ENCODE measurements around the gene STAG2. TPM values are rescaled to one million over a fixed set of nuclear protein-coding genes. Genes with fewer than 3 reads are reported as not detected.

STAG2 gene
- total and polyA plus RNA-seq, 11 donors = 10.4 to 42.0 (median 25.9) TPM

GRCh38 chrX:124005228-124005627, 43.7 kb downstream of the STAG2 start:
- TF ChIP-seq CTCF (IDR thresholded peaks at IDR 0.05) (no peak), POLR2A (IDR thresholded peaks at IDR 0.05) (no peak)
- Histone ChIP-seq H3K4me3 (no peak overlapping the region), H3K27me3 (no peaks in the 10 kb centered on the region), H3K9me3 (no peaks in the 10 kb centered on the region), H3K4me1 (peaks cover 0 to 14% (median 0%) of the 10 kb centered on the region in 12 donors), H3K27ac (no peak overlapping the region), H3K36me3 (no peaks in the 10 kb centered on the region)
- intact Hi-C loops (cut with DNase I) = no loop called here
- DNase-seq (no peak), ATAC-seq (no peak)

GRCh38 chrX:124010157-124010556, 48.7 kb downstream of the STAG2 start:
- ATAC-seq (no peak), DNase-seq (no peak)
- TF ChIP-seq CTCF (IDR thresholded peaks at IDR 0.05) = no peak
- TF ChIP-seq POLR2A (IDR thresholded peaks at IDR 0.05) = no peak
- H3K4me3 ChIP-seq = no peak overlapping the region
- H3K36me3 ChIP-seq = no peaks in the 10 kb centered on the region
- H3K9me3 ChIP-seq = peaks cover 0 to 10% (median 0%) of the 10 kb centered on the region in 12 donors
- 83 to 90% (median 86%) methylated on average over 3 of the region's 3 CpGs for WGBS, 4 donors
- no peaks in the 10 kb centered on the region for H3K27me3 ChIP-seq
- intact Hi-C loops (cut with DNase I) = loop anchor here in 3 of 10 donors (5.0 to 10.0 kb wide), 2 partner anchors 45 to 48 kb away; partner anchors contain the start of gene STAG2 (in 3 of the 3)
- peaks cover 0 to 22% (median 0%) of the 10 kb centered on the region in 12 donors for H3K4me1 ChIP-seq
- no peak overlapping the region for H3K27ac ChIP-seq

- Histone ChIP-seq H3K27me3 (no peaks in the 10 kb centered on the region), H3K27ac (no peak overlapping the region), H3K4me3 (no peak overlapping the region), H3K9me3 (peaks cover 0 to 10% (median 0%) of the 10 kb centered on the region in 12 donors), H3K4me1 (peaks cover 0 to 18% (median 0%) of the 10 kb centered on the region in 12 donors), H3K36me3 (no peaks in the 10 kb centered on the region)
- no peak for ATAC-seq
- TF ChIP-seq POLR2A (IDR thresholded peaks at IDR 0.05) (no peak), CTCF (IDR thresholded peaks at IDR 0.05) (no peak)
- no peak for DNase-seq
- intact Hi-C loops (cut with DNase I) = loop anchor here in 3 of 10 donors (5.0 to 10.0 kb wide), 2 partner anchors 46 to 48 kb away; partner anchors contain the start of gene STAG2 (in 3 of the 3)
- 72 to 97% (median 86%) methylated on average over 3 of the region's 3 CpGs for WGBS, 4 donors
Observed at GRCh38 chrX:124010566-124010965, 49.1 kb downstream of the STAG2 start.

GRCh38 chrX:124015721-124016120, 54.2 kb downstream of the STAG2 start:
- Histone ChIP-seq H3K27ac (no peak overlapping the region), H3K4me1 (peaks cover 0 to 20% (median 0%) of the 10 kb centered on the region in 12 donors), H3K9me3 (peaks cover 0 to 6% (median 0%) of the 10 kb centered on the region in 12 donors), H3K27me3 (no peaks in the 10 kb centered on the region), H3K4me3 (no peak overlapping the region), H3K36me3 (no peaks in the 10 kb centered on the region)
- intact Hi-C loops (cut with DNase I) = loop anchor here in 3 of 10 donors (5.0 to 10.0 kb wide), 2 partner anchors 51 to 53 kb away; partner anchors contain the start of gene STAG2 (in 3 of the 3)
- ATAC-seq (no peak), DNase-seq (no peak)
- no peak for TF ChIP-seq POLR2A (IDR thresholded peaks at IDR 0.05)
- no peak for TF ChIP-seq CTCF (IDR thresholded peaks at IDR 0.05)
- 82 to 92% (median 91%) methylated on average over 1 of the region's 1 CpG for WGBS, 4 donors
